ENCODE measurements around the gene CACTIN. TPM values are rescaled to one million over a fixed set of nuclear protein-coding genes. Genes with fewer than 3 reads are reported as not detected.

The CACTIN gene
- polyA plus RNA-seq, 1 of the 3 experiments (the other 2 are of a cell fraction), result 36.4 TPM

GRCh38 chr19:3656747-3657394 is 30.3 kb upstream of the CACTIN start:
- Histone ChIP-seq H3F3A (replicated peaks; ENCODE audit: insufficient read depth) (no peaks in the 10 kb centered on the region), H3K9me2 (no peaks in the 10 kb centered on the region), H3K4me3 (ENCODE audit: low read depth in 2 of 2, low read length in 1 of 2) (no peak overlapping the region), H3K4me1 (ENCODE audit: control insufficient read depth in 1 of 2, insufficient read depth in 2 of 2, low read depth in 1 of 2, low read length in 1 of 2) (peaks cover 0 to 6% of the 10 kb centered on the region in 2 experiments; a peak in 1 of 4 replicates), H3K36me3 (replicated peaks in 1 of 2; ENCODE audit: control insufficient read depth in 1 of 2, insufficient read depth in 2 of 2, low read length in 1 of 2) (peaks cover 0 to 20% of the 10 kb centered on the region in 2 experiments), H3K9me3 (no peaks in the 10 kb centered on the region), H4K20me1 (ENCODE audit: insufficient read depth) (no peaks in the 10 kb centered on the region), H3K9ac (no peak overlapping the region), H2AFZ (ENCODE audit: low read depth) (no peak overlapping the region), H3K79me2 (ENCODE audit: insufficient read depth) (no peaks in the 10 kb centered on the region), H3K27me3 (ENCODE audit: insufficient read depth) (no peaks in the 10 kb centered on the region), H3K4me2 (no peak overlapping the region), H3K27ac (ENCODE audit: low read depth in 2 of 2, low read length in 1 of 2) (no peak overlapping the region)
- WGBS (ENCODE audit: low lambda C conversion rate), result 95% methylated on average over 16 of the region's 19 CpGs
- DNase-seq, result no peak
- no peak for TF ChIP-seq FOXM1 (IDR thresholded peaks at IDR 0.05; ENCODE audit: low read depth)
- no peak for TF ChIP-seq RFX5 (IDR thresholded peaks at IDR 0.05; ENCODE audit: low read length)
- TF ChIP-seq PBX3 (IDR thresholded peaks at IDR 0.05), result no peak
- TF ChIP-seq USF2 (IDR thresholded peaks at IDR 0.05; ENCODE audit: borderline replicate concordance, low read depth, low read length), result no peak
- TF ChIP-seq NFIC (IDR thresholded peaks at IDR 0.05; ENCODE audit: borderline replicate concordance), result no peak
- TF ChIP-seq USF1 (IDR thresholded peaks at IDR 0.05; ENCODE audit: borderline replicate concordance, low read depth), result no peak
- TF ChIP-seq SIN3A (IDR thresholded peaks at IDR 0.05; ENCODE audit: borderline replicate concordance, low read depth, low read length), result no peak
- no peak for TF ChIP-seq MXI1 (IDR thresholded peaks at IDR 0.05; ENCODE audit: low read depth, low read length)
- TF ChIP-seq EP300 (IDR thresholded peaks at IDR 0.05; ENCODE audit: borderline replicate concordance in 1 of 2, low read depth in 1 of 2, low read length in 1 of 2), result no peak
- TF ChIP-seq GABPA (IDR thresholded peaks at IDR 0.05; ENCODE audit: low read depth), result no peak
- no peak for TF ChIP-seq RAD21 (IDR thresholded peaks at IDR 0.05; ENCODE audit: low read length)
- TF ChIP-seq MEF2A (IDR thresholded peaks at IDR 0.05; ENCODE audit: borderline replicate concordance, low read depth), result no peak
- no peak for TF ChIP-seq YY1 (IDR thresholded peaks at IDR 0.05; ENCODE audit: low read depth)
- TF ChIP-seq EZH2phosphoT487 (IDR thresholded peaks at IDR 0.05; ENCODE audit: borderline replicate concordance, low read depth), result no peak
- no peak for TF ChIP-seq TAF1 (IDR thresholded peaks at IDR 0.05; ENCODE audit: borderline replicate concordance, low read depth, low read length)
- no peak for TF ChIP-seq SMC3 (IDR thresholded peaks at IDR 0.05; ENCODE audit: low read depth, low read length)
- no peak for TF ChIP-seq FOXJ3 (CRISPR knock-in tag; IDR thresholded peaks at IDR 0.05)
- TF ChIP-seq ELF1 (IDR thresholded peaks at IDR 0.05), result no peak
- no peak for TF ChIP-seq GATA2 (CRISPR knock-in tag; IDR thresholded peaks at IDR 0.05)
- TF ChIP-seq TCF12 (IDR thresholded peaks at IDR 0.05), result no peak
- ChIA-PET CTCF (interaction anchor here (1.0 to 1.5 kb wide), 6 partner anchors 9 to 352 kb away, joined by 3 to 6 read pairs (median 4); partner anchors contain the start of gene GIPC3), POLR2A (interaction anchor here (0.6 kb wide), 1 partner anchor 106 kb away, joined by 3 read pairs; the partner anchor contains the start of gene MRPL54)
